HG03175 (cell line): ENCODE data around the gene ADRB1.

ENCODE experiments used
- ATAC-seq: cut with Tn5 transposase; IDR thresholded peaks from one replicate; pipeline ENCODE4 v1.9.1; 2021; ENCODE audit warnings: mild to moderate bottlenecking, moderate library complexity; ENCODE audit not compliant: unreplicated experiment

Gene ADRB1

DNA sequence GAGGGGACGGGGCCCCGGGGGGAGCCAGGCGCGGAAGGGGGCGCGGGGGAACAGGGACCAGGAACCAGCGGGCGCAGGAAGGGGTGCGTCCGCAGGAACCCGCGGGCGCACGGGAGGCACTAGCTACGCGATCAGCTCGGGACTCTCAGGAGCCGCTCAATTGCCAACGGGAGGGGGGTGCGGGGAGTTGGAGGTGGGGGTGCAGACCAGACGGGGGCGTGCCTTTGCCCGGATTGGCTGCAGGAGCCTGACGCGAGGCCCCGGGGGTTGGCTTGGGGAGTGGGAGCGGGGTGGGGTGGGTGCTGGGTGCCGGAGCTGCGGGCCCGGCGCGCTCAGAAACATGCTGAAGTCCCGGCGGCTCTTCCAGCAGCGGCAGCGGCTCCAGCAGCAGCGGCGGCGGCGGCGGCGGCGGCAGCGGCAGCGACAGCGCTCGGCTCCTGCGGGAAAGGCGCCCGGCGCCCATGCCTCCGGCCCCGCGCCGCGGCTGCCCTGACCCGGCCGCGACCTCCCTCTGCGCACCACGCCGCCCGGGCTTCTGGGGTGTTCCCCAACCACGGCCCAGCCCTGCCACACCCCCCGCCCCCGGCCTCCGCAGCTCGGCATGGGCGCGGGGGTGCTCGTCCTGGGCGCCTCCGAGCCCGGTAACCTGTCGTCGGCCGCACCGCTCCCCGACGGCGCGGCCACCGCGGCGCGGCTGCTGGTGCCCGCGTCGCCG, at the start of gene ADRB1:
ADRB1 (plus strand) TSS at position 335 of the 715 bp plus-strand sequence; CDS start at position 602, 267 bp downstream.
- peak; percentile 59 for ATAC-seq

DNA sequence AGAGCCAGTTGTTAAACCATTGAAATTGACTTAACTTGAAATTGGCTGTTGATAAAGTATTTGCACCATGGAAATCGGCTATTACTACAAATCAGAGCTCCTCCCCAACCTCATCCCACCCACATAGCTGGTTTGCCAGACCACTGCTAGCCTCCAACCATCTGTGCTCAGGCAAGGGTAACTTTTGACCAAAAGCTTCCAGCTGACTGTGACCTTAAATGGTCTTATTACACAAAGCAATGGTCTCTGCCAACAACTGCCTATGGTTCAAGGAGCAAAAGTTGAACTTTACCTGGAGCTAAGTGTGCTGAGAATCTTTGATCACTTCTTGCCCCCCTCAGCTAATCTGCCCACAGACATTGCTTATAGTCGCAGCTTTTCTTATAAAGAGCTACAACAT, 48.5 kb upstream of the ADRB1 start:
- ATAC-seq, result no peak

DNA sequence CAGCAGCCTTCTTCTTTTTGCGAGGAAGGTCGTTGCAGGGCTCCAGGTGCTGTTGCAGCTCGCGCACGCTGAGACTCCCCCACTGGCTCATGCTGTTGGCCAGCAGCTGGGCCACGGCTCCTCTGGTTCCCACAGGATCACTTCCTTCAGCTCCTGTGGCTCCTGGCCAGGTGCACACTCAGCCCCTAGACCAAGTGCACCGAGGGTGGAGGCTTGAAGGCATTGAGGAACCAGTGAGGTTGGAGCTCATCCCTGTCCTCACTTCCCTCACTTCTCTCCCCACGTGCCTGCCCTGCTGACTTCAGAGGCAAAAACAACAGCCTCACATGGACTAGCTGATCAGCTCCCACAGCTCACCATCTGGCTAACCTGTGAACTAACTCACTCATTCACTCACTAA, 46.2 kb upstream of the ADRB1 start:
- ATAC-seq, result no peak

DNA sequence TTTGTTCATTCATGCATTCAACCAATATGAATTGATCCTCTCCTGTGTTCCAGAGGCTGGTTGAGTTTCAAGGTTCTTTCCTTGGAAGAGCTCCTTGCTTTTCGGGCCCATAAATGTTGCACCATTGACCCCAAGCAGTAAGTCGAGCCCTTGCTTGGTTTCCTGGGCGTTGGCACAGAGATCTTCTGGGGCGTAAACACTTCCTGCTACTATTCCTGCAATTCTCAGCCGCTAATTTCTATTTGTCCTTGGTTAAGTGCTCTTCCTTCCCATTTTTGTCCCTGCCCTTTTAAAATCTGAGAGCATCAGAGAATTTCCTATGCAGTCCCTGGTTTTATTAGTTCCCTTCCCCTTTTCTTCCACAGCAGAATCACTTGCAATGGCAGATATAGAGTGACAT, 44.1 kb upstream of the ADRB1 start:
- ATAC-seq, result no peak

DNA sequence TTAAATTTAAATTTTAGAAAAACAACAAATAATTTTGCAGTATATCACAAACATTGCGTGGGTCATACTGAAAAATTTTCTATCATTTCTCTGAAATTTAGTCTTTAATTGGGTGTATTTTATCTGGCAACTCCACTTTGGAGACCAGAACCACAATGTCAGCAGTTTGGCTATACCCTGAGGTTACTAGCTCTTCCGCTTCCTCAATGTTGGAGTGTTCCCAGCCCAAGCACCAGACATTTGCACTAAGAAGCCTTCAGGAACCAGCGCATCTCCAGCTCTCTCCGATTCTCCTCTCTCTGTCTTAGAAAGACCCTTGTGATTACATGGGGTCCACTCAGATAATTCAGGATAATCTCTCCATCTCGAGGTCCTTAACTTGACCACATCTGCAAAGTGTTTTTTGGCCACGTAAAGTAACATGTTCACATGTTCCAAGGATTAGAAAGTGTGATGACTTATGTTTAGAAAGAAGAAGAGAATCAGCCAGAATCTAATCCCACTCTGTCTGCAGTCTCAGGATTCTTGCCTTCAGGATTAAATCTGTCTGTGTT, 43.1 kb upstream of the ADRB1 start:
- no peak for ATAC-seq

DNA sequence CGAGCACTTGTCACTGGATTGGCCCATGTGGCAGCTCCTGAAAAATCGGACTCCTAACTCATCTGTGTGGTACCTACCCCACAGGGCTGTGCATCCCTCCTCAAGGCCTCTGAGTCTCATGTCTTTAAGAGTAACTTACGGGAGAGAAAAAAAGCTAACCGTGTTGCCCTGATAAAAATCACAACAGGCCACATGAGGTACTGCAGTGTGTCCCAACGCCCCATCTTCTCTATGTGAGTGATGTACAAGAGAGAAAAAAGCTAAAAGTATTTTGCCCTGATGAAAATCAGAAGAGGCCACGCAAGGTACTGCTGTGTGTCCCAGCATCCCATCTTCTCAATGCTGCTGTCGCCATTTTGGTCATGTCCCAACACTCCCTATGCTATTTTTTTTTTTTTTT, 41.2 kb upstream of the ADRB1 start:
- ATAC-seq, result no peak

DNA sequence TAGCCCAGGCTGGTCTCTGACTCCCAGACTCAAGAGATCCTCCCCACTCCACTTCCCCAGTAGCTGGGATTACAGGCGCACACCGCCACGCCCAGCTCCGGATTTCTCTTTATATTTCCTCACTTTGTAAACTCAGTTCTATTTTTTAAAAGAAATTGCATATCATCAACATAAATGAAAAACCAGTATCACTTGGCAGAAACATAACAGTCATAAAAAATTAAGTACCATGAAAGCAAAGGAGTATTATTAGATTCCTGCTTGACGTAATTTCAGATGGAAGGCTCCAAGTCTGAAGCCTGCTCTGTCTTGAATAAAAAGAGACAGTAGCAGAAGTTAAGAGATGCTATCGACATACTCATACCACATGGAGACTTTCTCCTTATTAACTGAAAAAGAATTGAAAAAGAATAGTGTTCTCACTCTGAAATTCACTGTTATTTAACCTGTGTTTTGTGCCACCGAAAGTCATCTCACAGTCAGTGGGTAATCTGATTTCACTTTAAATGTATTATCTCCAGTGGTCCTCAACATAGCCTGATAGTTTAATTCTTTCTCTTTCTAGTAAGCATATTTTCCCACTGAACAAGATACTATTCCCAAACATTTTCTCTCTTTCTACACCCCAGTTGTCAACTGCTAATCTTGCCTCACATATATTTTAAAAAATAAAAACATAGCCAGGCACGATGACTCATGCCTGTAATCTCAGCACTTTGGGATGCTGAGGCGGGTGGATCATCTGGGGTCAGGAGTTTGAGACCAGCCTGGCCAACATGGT, 40.3 kb upstream of the ADRB1 start:
- no peak for ATAC-seq

DNA sequence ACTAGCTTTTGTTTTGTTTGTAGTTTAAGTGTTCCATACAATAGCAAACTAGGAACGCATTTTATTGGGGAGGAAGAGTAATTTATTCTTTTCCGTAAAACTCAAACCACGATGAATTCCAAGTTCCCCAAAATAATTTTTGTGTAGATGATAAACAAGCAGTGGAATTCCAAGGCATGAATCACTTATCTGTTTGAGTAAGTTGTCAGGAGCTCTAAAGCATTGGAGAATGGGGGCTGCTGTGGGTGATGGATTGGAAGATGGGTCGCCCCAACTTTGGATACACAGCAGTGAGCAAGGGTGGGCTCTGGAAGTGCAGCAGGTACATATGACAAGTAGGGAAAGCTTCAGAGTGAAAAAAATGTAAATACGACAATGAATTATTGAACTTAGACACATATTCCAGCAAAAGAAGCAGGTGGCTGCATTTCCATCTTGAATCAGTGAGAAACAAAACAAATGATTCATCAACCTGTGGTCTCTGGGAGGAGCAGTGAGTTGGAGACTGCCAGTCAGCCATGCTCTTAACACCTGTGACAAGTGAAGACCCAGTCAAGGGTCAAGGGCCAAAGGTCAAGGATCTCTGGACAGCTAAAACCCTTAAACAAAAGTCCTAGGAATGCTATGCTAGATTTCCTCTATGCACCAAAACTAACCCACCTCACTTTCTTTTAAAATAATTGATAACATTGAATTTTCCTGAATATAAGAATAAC, 34.2 kb upstream of the ADRB1 start:
- ATAC-seq, result no peak

DNA sequence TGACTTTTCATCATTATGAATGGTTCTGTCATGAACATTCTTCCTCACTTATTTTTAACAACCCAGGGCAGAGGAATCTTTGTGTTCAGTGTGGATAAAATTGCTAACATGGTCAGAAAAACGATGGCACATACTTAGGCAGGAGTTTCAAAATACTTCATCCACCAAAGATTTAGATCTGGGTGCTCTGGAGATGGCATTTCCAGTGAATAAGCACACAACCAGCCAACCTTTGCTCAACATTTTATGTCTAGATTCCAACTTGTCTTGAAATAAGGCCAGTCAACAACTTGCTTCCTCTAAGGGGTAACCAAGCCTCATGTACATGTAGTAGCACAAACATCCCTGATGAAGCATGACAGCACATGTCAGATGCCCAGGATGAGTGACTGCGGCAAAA, 33.4 kb upstream of the ADRB1 start:
- no peak for ATAC-seq

DNA sequence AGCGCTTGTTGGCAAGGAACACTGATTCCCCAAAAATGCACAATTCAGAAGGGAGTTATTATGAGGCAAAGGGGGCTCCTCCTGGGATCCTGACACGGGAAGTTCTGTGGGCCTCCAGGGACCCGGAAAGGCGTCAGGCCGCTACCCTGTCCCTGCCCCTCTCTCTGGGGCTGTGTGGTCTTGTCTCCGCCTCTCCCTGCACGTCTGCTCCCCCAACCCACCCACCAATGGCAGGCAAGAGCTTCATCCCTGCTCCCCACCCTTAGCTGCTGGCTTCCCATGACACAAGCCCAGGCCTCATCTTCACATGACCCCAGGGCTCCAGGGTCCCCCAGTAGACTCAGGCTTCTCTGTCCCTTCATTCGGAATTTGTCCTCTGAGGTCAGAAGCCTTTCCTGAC, 31.0 kb upstream of the ADRB1 start:
- ATAC-seq, result no peak

DNA sequence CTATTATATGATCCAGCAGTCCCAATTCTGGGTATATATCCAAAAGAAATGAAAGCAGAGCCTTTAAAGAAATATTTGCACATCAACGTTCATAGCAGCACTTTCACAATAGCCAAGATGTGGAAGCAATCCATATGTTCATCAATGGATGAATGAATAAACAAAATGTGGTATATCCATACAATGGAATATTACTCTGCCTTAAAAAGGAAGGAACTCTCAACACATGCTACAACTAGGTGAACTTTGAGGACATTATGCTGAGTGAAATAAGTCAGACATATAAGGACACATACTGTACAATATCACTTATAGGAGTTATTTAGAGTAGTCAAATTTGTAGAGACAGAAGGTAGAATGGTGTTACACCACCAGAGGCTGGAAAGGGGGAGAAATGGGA, 28.0 kb upstream of the ADRB1 start:
- ATAC-seq, result no peak

DNA sequence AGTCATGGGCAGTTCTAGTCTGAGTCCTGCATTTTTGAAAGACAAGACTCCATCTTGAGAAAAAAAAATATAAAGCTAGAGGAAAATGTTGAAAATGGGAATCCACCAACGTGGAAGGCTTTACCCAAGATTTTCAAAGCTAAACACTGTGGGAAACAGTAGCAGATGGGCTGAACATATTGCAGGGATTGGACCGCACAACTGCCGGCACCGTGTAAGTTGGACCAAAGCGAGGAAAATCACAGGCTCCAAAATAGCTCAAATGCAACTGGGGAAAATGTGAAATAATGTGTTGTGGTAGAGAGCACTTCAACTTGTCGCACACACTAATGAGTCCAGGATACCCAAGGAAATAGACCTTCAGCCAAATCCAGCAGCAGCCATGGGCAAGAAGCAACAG, 26.4 kb upstream of the ADRB1 start:
- ATAC-seq, result no peak

DNA sequence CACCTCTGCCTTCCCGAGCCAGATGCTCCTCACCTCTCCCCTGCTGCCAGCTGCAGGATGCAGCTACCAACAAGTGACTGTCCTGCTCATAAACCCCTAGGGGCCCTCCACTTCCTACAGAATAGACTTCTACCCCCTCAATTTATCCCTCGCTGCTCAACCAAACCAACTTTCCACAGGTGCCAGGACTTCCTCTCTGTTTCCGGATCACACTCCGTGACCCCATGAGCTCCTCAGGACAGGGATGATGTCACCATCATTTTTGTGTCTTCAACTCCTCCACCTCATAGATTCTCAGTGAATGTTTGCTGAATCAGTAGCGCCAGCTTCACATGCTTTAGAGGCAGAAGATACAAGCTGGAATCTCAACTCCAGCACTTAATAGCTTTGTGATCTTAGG, 25.8 kb upstream of the ADRB1 start:
- no peak for ATAC-seq

DNA sequence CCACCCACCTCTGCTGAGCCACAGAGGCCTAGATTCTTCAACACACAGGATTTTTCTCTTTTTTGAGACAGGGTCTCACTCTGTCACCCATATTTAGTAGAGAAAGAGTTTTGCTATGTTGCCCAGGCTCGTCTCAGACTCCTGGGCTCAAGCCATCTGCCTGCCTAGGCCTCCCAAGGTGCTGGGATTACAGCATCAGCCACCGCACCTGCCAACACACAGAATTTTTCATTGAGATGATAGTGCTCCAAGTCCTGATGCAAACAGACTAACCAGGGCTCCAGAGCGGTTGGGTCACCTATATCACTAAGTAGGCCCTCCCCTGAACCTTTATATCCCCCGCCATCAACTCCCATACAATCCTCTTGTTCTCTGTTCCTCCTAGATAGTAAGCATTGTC, 24.4 kb upstream of the ADRB1 start:
- no peak for ATAC-seq

DNA sequence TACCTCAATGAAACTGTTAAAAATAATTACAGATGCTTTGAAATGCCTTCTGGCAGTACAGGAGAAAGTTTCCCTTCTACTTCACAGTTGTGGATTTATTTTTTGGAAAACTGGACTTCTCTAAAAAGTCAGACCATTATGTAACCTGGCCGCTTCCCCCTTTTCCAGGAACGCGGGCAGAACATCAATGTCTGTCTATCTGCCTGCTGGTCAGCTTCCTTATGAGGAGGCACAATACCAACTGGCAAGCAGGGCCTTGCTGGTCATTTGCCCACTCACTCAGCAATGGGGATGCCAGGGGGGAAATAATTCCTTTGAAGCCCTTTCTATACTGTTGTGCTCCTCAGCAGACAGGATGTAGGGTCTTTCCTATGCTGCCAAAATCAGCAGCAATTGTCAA, 22.5 kb upstream of the ADRB1 start:
- no peak for ATAC-seq

DNA sequence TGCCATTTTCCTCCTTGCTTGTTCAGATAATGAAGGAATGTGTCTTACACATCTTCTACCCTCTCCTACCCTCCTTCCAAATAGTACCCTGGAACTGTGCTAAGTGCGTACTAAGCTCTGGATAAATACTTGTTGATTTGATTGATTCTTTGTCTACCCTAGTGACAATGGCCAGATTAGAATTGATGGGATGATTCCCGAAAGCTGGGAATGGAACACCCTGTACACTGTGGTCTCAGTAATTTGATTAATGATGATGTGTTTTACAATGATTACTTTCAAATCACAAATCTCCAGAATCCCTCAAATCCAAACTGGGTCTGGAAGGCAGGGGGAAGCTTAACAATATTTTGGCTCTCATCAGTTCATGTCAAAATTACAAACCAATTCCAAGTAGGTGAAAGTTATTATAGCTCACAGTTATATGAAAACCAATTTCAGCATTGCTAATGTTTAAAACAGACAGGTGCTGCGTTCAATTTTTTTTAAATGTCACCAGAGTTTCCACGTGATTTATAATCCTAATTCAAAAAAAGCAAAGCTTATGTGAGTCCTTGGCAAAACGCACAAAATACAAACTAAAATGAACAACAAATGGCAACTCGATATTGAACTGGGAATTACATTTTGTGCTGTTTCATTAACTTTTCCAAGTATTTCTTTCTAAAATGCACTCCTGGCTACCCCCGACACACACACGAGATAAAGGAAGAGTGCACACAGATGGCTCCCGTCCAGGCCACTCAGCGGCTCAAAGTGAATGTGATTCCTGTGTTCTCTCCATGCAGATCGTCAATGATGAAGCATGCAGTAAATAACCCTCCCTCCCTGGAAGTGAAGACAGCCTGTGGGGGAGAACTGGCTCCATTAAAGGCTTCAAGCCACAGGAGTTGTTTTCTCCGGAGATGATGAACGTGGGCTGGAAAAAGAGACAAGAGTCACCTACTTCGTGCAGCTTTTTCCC, 21.7 kb upstream of the ADRB1 start:
- no peak for ATAC-seq

DNA sequence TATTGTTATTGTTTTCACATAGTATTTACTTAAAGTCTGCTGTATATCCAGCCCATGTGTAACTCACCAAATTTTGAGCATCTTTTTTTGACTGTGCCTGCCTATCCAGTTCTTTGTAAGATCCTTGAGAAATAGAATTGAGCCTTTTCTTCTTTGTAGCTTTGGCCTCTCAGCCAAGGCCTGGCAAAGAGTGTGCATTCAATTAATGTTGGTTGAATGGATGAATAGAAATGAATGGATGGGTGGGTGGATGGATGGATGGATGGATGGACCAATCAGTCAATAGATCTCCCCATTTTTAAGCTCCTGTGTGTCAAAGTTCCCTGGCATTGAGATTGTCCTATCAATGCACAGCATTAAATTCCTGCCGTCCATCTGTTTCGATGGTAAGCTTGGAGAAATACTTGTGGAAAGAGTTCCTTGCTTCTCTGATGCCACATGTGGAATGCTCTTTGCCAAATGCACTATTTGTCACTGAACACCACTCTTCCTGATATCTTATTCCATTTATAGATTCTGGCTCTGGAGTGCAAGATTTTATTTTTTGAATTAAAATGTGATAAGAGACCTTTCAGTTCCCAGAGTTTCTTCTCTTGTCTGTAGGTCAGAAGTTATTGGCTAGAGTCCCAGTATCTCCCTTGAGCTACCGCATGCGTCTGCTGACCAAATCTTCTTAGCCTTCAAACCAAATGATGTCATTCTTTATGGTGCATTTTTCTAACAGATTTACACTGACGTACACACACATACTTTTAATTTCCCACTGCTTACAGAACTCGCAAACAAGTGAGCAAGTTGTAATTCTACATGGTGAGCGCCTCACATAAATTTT, 20.7 kb upstream of the ADRB1 start:
- no peak for ATAC-seq

DNA sequence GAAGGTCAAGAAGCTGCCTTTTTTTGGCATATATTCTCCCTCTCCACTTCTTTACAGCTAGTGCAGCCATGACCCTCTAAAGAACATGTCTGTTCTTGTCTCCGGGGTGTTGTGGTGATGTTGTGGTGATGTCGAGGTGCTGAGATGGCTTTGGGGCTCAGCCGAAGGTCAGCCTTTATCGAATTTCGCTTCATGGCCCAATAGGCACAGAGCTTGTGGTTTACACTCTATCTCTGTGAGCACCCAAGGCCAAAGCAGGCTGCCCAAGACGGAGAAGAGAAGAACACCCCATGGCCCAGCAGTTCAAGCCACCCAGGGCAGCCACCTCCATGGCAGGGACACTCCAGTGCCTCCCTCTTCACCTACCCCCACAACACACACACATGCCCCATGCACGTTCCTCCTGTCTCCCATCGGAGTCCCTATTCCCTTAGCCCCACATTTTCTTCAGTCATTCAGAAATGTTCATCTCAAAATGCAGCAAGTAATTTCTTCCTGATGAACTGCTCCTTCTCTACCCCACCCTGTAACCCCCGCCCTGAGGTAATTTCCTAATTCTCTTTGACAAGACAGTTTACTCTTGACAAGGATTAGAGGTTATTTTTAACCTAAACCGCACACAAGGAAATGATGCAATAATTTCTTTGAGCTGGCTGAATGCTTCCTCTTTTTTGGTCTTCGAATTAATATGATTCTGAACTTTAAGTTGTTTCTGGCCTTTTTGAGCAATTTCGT, 18.6 kb upstream of the ADRB1 start:
- peak; percentile 93 for ATAC-seq

DNA sequence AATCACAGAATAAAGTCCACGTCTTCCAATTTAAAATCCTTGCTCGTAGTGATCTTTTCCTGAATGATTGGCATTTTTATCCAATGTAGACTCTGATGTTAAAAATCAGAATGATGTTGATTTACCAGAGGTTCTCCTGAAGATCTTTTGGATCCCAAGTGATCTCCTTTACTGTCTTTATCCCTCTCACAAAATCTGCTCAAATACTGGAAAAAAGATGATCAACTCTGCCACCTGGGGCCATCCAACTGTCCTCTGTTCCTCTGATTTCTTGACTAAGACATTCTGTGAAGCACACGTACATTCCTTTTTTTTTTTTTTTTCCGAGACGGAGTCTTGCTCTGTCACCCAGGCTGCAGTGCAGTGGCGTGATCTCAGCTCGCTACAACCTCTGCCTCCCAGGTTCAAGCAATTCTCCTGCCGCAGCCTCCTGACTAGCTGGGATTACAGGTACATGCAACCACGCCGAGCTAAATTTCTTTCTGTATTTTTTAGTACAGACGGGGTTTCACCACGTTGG, 18.0 kb upstream of the ADRB1 start:
- no peak for ATAC-seq
